NCI-H82 treated with DMSO at 0.1 percent for 48 hours (cell line): ENCODE data around the gene PRRT4.

ENCODE experiments used
- DNase-seq: peaks from one replicate; lab custom pipeline; 2025; ENCODE audit not compliant: unreplicated experiment; lab: John Stamatoyannopoulos, UW

The PRRT4 gene

GRCh38 chr7:128378637-128379036 lies 17.1 kb upstream of the PRRT4 start:
- no peak for DNase-seq

GRCh38 chr7:128376077-128376476 lies 14.6 kb upstream of the PRRT4 start:
- no peak for DNase-seq

GRCh38 chr7:128374041-128374440 lies 12.6 kb upstream of the PRRT4 start:
- no peak for DNase-seq

GRCh38 chr7:128373606-128374005 lies 12.1 kb upstream of the PRRT4 start:
- DNase-seq = no peak

- DNase-seq = no peak
Measured at GRCh38 chr7:128370491-128370890, 9.0 kb upstream of the PRRT4 start.

GRCh38 chr7:128366986-128367385 lies 5.5 kb upstream of the PRRT4 start:
- no peak for DNase-seq

GRCh38 chr7:128366300-128366699 lies 4.8 kb upstream of the PRRT4 start:
- no peak for DNase-seq

- no peak for DNase-seq
Measured at GRCh38 chr7:128365432-128365831, 3.9 kb upstream of the PRRT4 start.

- no peak for DNase-seq
Measured at GRCh38 chr7:128364166-128364870, 2.8 kb upstream of the PRRT4 start.

- DNase-seq = no peak
Measured at GRCh38 chr7:128363261-128363721, 1.8 kb upstream of the PRRT4 start.

GRCh38 chr7:128362670-128363069 lies 1.2 kb upstream of the PRRT4 start:
- DNase-seq = no peak

- no peak for DNase-seq
Measured at GRCh38 chr7:128360359-128360678, 1.2 kb downstream of the PRRT4 start.

- no peak for DNase-seq
Measured at GRCh38 chr7:128359939-128360338, 1.6 kb downstream of the PRRT4 start.

- DNase-seq = no peak
Measured at GRCh38 chr7:128359336-128359735, 2.2 kb downstream of the PRRT4 start.

- DNase-seq = no peak
Measured at GRCh38 chr7:128358233-128358632, 3.3 kb downstream of the PRRT4 start.

- DNase-seq = no peak
Measured at GRCh38 chr7:128357217-128357613, 4.3 kb downstream of the PRRT4 start.

GRCh38 chr7:128356546-128357216 lies 4.8 kb downstream of the PRRT4 start:
- DNase-seq = no peak

- no peak for DNase-seq
Measured at GRCh38 chr7:128353610-128354009, 7.9 kb downstream of the PRRT4 start.

- DNase-seq = no peak
Measured at GRCh38 chr7:128353189-128353588, 8.3 kb downstream of the PRRT4 start.

- no peak for DNase-seq
Measured at GRCh38 chr7:128352636-128353035, 8.9 kb downstream of the PRRT4 start.

GRCh38 chr7:128352153-128352537 lies 9.3 kb downstream of the PRRT4 start:
- DNase-seq = no peak

- no peak for DNase-seq
Measured at GRCh38 chr7:128351296-128352152, 10.0 kb downstream of the PRRT4 start.
